Measurements from ENCODE around the gene KBTBD3. TPM values are rescaled to one million over a fixed set of nuclear protein-coding genes. Genes with fewer than 3 reads are reported as not detected.

The KBTBD3 gene
- total RNA-seq, 1 experiment from 2014 or later: 5.6 TPM

GRCh38 chr11:106049727-106050476 is 27.2 kb downstream of the KBTBD3 start:
- no peak for DNase-seq
- Mint-ChIP-seq H3K4me3 (ENCODE audit: unreplicated experiment) (no peak overlapping the region), H3K27me3 (ENCODE audit: insufficient read depth, unreplicated experiment) (peaks cover 3% of the 10 kb centered on the region), H3K27ac (ENCODE audit: unreplicated experiment) (no peak overlapping the region), H3K9me3 (ENCODE audit: unreplicated experiment) (no peaks in the 10 kb centered on the region), H3K36me3 (ENCODE audit: insufficient read depth, unreplicated experiment) (no peaks in the 10 kb centered on the region), H3K4me1 (ENCODE audit: low read depth, unreplicated experiment) (no peaks in the 10 kb centered on the region)
- CTCF ChIA-PET: no interaction called here
- H3K9me3 ChIP-seq: no peaks in the 10 kb centered on the region
- POLR2A ChIA-PET: no interaction called here
- no peaks in the 10 kb centered on the region for H3K4me1 ChIP-seq
- no peaks in the 10 kb centered on the region for H3K27me3 ChIP-seq (replicated peaks; ENCODE audit: control insufficient read depth, insufficient read depth, low read length)
- no TSS peak for BruUV-seq (replicated peaks)
- no peaks in the 10 kb centered on the region for H3K36me3 ChIP-seq (ENCODE audit: control insufficient read depth, insufficient read depth, low read length)
- H3K4me3 ChIP-seq (ENCODE audit: low read depth, low read length): no peak overlapping the region
- TF ChIP-seq CTCF (IDR thresholded peaks at IDR 0.05; ENCODE audit: insufficient read depth in 1 of 2, low read depth in 1 of 2, low read length in 1 of 2, severe bottlenecking in 1 of 2, unreplicated experiment in 1 of 2): no peak
- intact Hi-C loops (cut with micrococcal nuclease; ENCODE audit: unreplicated experiment): no loop called here

DNA sequence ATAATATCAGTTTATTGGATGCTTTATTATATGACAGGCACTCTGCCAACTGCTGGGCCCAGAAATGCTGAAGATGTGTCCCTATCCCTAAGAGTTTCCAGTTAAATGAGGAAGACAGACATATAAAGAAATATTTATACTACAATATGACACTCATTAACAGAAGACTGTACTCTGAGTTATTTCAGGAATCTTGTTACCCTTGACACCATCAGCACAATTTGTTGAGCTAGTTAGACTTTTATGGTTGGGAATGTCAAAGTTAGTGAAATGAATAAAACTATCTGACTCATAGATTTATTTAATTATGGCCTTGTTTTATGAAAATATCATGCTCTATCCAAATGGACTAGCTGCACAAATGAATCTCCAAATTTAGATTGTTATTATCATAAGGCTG is 29.5 kb downstream of the KBTBD3 start:
- no TSS peak for BruUV-seq (replicated peaks)
- no peaks in the 10 kb centered on the region for H3K36me3 Mint-ChIP-seq (ENCODE audit: insufficient read depth, unreplicated experiment)
- Histone ChIP-seq H3K36me3 (ENCODE audit: control insufficient read depth, insufficient read depth, low read length) (no peaks in the 10 kb centered on the region), H3K27me3 (replicated peaks; ENCODE audit: control insufficient read depth, insufficient read depth, low read length) (no peaks in the 10 kb centered on the region), H3K9me3 (no peaks in the 10 kb centered on the region), H3K4me3 (ENCODE audit: low read depth, low read length) (no peak overlapping the region), H3K4me1 (no peaks in the 10 kb centered on the region)
- H3K9me3 Mint-ChIP-seq (ENCODE audit: unreplicated experiment): no peaks in the 10 kb centered on the region
- TF ChIP-seq CTCF (IDR thresholded peaks at IDR 0.05; ENCODE audit: insufficient read depth in 1 of 2, low read depth in 1 of 2, low read length in 1 of 2, severe bottlenecking in 1 of 2, unreplicated experiment in 1 of 2): no peak
- no peak overlapping the region for H3K27ac Mint-ChIP-seq (ENCODE audit: unreplicated experiment)
- peaks cover 3% of the 10 kb centered on the region for H3K27me3 Mint-ChIP-seq (ENCODE audit: insufficient read depth, unreplicated experiment)
- intact Hi-C loops (cut with micrococcal nuclease; ENCODE audit: unreplicated experiment): no loop called here
- ChIA-PET CTCF (no interaction called here), POLR2A (no interaction called here)
- DNase-seq: no peak
- no peaks in the 10 kb centered on the region for H3K4me1 Mint-ChIP-seq (ENCODE audit: low read depth, unreplicated experiment)
- H3K4me3 Mint-ChIP-seq (ENCODE audit: unreplicated experiment): no peak overlapping the region

GRCh38 chr11:106043540-106043939 is 33.6 kb downstream of the KBTBD3 start:
- H3K27ac Mint-ChIP-seq (ENCODE audit: unreplicated experiment): no peak overlapping the region
- Histone ChIP-seq H3K36me3 (ENCODE audit: control insufficient read depth, insufficient read depth, low read length) (no peaks in the 10 kb centered on the region), H3K4me3 (ENCODE audit: low read depth, low read length) (no peak overlapping the region), H3K4me1 (no peaks in the 10 kb centered on the region), H3K27me3 (replicated peaks; ENCODE audit: control insufficient read depth, insufficient read depth, low read length) (no peaks in the 10 kb centered on the region), H3K9me3 (no peaks in the 10 kb centered on the region)
- ChIA-PET POLR2A (no interaction called here), CTCF (no interaction called here)
- H3K36me3 Mint-ChIP-seq (ENCODE audit: insufficient read depth, unreplicated experiment): no peaks in the 10 kb centered on the region
- no peak for DNase-seq
- no peaks in the 10 kb centered on the region for H3K4me1 Mint-ChIP-seq (ENCODE audit: low read depth, unreplicated experiment)
- H3K4me3 Mint-ChIP-seq (ENCODE audit: unreplicated experiment): no peak overlapping the region
- no TSS peak for BruUV-seq (replicated peaks)
- H3K27me3 Mint-ChIP-seq (ENCODE audit: insufficient read depth, unreplicated experiment): no peaks in the 10 kb centered on the region
- H3K9me3 Mint-ChIP-seq (ENCODE audit: unreplicated experiment): no peaks in the 10 kb centered on the region
- intact Hi-C loops (cut with micrococcal nuclease; ENCODE audit: unreplicated experiment): no loop called here
- no peak for TF ChIP-seq CTCF (IDR thresholded peaks at IDR 0.05; ENCODE audit: insufficient read depth in 1 of 2, low read depth in 1 of 2, low read length in 1 of 2, severe bottlenecking in 1 of 2, unreplicated experiment in 1 of 2)

Data from Caco-2 (cell line).